ENCODE data around the gene POLR1G.
A peak's percentile ranks its signal among the peaks of the same experiment; 100 is the strongest.

Gene POLR1G

DNA sequence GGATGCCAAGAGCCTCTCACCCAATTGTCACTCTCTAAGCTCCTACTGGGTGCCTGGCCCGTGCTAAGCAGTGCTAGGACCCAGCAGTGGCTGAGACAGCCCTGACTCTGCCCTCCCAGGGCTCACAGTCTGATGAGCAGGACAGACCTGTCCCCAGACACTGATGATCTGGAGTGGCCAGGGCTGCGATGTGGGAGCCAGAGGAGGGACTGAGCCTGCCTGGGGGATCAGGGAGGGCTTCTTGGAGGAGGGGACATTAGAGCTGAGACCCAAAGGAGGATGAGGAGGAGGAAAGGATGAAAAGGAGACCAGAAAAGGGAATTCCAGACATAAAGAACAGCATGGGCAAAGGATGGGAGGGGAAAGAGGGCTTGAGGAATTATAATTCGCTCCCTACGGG lies 10.7 kb downstream of the POLR1G start:
- TF ChIP-seq EZH2phosphoT487 (IDR thresholded peaks at IDR 0.05; ENCODE audit: borderline replicate concordance, low read length) = no peak
- TF ChIP-seq, protein P1, sequence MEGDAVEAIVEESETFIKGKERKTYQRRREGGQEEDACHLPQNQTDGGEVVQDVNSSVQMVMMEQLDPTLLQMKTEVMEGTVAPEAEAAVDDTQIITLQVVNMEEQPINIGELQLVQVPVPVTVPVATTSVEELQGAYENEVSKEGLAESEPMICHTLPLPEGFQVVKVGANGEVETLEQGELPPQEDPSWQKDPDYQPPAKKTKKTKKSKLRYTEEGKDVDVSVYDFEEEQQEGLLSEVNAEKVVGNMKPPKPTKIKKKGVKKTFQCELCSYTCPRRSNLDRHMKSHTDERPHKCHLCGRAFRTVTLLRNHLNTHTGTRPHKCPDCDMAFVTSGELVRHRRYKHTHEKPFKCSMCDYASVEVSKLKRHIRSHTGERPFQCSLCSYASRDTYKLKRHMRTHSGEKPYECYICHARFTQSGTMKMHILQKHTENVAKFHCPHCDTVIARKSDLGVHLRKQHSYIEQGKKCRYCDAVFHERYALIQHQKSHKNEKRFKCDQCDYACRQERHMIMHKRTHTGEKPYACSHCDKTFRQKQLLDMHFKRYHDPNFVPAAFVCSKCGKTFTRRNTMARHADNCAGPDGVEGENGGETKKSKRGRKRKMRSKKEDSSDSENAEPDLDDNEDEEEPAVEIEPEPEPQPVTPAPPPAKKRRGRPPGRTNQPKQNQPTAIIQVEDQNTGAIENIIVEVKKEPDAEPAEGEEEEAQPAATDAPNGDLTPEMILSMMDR (IDR thresholded peaks at IDR 0.05; ENCODE audit: low read depth, low read length, poor library complexity, severe bottlenecking) = no peak
- Histone ChIP-seq H3F3A (ENCODE audit: control insufficient read depth, insufficient read depth) (peaks cover 2% of the 10 kb centered on the region; the same call in 1 of the 2 replicates), H3K4me1 (ENCODE audit: control insufficient read depth, low read length) (peaks cover 33% of the 10 kb centered on the region), H3K27ac (ENCODE audit: low read depth, low read length) (no peak overlapping the region), H3K4me3 (ENCODE audit: low read length) (no peak overlapping the region), H3K9me2 (replicated peaks; ENCODE audit: control insufficient read depth, low read length) (no peaks in the 10 kb centered on the region), H3K36me3 (ENCODE audit: control insufficient read depth, low read length) (peaks cover 36% of the 10 kb centered on the region), H4K20me1 (ENCODE audit: control insufficient read depth, insufficient read depth, low read depth, low read length) (no peaks in the 10 kb centered on the region), H3K9me3 (ENCODE audit: control insufficient read depth, insufficient read depth, low read length) (no peaks in the 10 kb centered on the region), H3K79me2 (ENCODE audit: control insufficient read depth, low read length) (peaks cover 8% of the 10 kb centered on the region; the same call in 1 of the 2 replicates), H3K4me2 (ENCODE audit: low read length) (no peak overlapping the region), H3K27me3 (ENCODE audit: control insufficient read depth, low read length) (no peaks in the 10 kb centered on the region)

GRCh38 chr19:45418802-45419201 lies 12.4 kb downstream of the POLR1G start:
- peak overlapping the region; percentile 67 for H3K4me3 ChIP-seq (ENCODE audit: low read length)
- peak overlapping the region; percentile 72 for H3K27ac ChIP-seq (ENCODE audit: low read depth, low read length)
- peak overlapping the region; percentile 89 for H3K4me2 ChIP-seq (ENCODE audit: low read length)
- TF ChIP-seq, protein P1 (IDR thresholded peaks at IDR 0.05; ENCODE audit: low read depth, low read length, poor library complexity, severe bottlenecking) = no peak
- TF ChIP-seq EZH2phosphoT487 (IDR thresholded peaks at IDR 0.05; ENCODE audit: borderline replicate concordance, low read length) = no peak
- peaks cover 2% of the 10 kb centered on the region; the same call in 1 of the 2 replicates for H3F3A ChIP-seq (ENCODE audit: control insufficient read depth, insufficient read depth)
- peaks cover 16% of the 10 kb centered on the region for H3K79me2 ChIP-seq (ENCODE audit: control insufficient read depth, low read length)
- H3K27me3 ChIP-seq (ENCODE audit: control insufficient read depth, low read length) = no peaks in the 10 kb centered on the region
- H4K20me1 ChIP-seq (ENCODE audit: control insufficient read depth, insufficient read depth, low read depth, low read length) = no peaks in the 10 kb centered on the region
- no peaks in the 10 kb centered on the region for H3K9me2 ChIP-seq (replicated peaks; ENCODE audit: control insufficient read depth, low read length)
- peaks cover 44% of the 10 kb centered on the region for H3K4me1 ChIP-seq (ENCODE audit: control insufficient read depth, low read length)
- H3K36me3 ChIP-seq (ENCODE audit: control insufficient read depth, low read length) = peaks cover 26% of the 10 kb centered on the region
- no peaks in the 10 kb centered on the region for H3K9me3 ChIP-seq (ENCODE audit: control insufficient read depth, insufficient read depth, low read length)

DNA sequence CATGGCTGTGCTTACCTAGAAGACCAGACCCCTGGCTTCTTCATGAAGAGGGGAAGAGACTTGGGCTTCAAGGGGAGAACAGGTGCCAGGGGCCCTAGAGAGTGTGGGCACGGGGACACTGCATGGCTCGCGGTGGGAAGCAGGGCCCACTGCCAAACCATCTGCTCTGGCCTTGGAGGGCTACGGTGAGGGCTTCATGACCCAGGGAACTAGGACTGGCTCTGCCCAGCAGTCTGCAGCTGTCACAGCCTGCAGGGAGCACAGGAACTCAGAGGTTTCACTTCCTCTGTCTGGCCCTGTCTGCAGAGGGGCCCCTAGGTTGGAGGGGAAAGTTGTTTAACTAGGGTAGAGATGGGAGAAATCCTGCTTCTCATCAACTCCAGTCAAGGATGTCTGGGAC lies 13.0 kb downstream of the POLR1G start:
- peaks cover 8% of the 10 kb centered on the region for H3F3A ChIP-seq (ENCODE audit: control insufficient read depth, insufficient read depth)
- no peaks in the 10 kb centered on the region for H3K27me3 ChIP-seq (ENCODE audit: control insufficient read depth, low read length)
- peak overlapping the region; percentile 72 for H3K27ac ChIP-seq (ENCODE audit: low read depth, low read length)
- peak overlapping the region; percentile 89 for H3K4me2 ChIP-seq (ENCODE audit: low read length)
- H3K79me2 ChIP-seq (ENCODE audit: control insufficient read depth, low read length) = peaks cover 16% of the 10 kb centered on the region
- peaks cover 50% of the 10 kb centered on the region for H3K4me1 ChIP-seq (ENCODE audit: control insufficient read depth, low read length)
- H3K9me3 ChIP-seq (ENCODE audit: control insufficient read depth, insufficient read depth, low read length) = no peaks in the 10 kb centered on the region
- no peaks in the 10 kb centered on the region for H3K9me2 ChIP-seq (replicated peaks; ENCODE audit: control insufficient read depth, low read length)
- H3K36me3 ChIP-seq (ENCODE audit: control insufficient read depth, low read length) = peaks cover 22% of the 10 kb centered on the region
- no peak for TF ChIP-seq EZH2phosphoT487 (IDR thresholded peaks at IDR 0.05; ENCODE audit: borderline replicate concordance, low read length)
- TF ChIP-seq, protein P1 (IDR thresholded peaks at IDR 0.05; ENCODE audit: low read depth, low read length, poor library complexity, severe bottlenecking) = no peak
- H3K4me3 ChIP-seq (ENCODE audit: low read length) = peak overlapping the region; percentile 67
- H4K20me1 ChIP-seq (ENCODE audit: control insufficient read depth, insufficient read depth, low read depth, low read length) = no peaks in the 10 kb centered on the region
